DND-41 (cell line): ENCODE data around the gene ARHGEF6.

Experiments
- CTCF ChIP-seq: IDR thresholded peaks from 2 replicates; pipeline ENCODE4 v1.5.1; 2012; ENCODE audit warnings: borderline replicate concordance, low read length, moderate library complexity, mild to moderate bottlenecking; ENCODE audit not compliant: poor library complexity, severe bottlenecking; ENCODE audit errors: extremely low read depth
- EZH2 ChIP-seq: IDR thresholded peaks from 3 replicates; pipeline ENCODE4 v1.6.1; 2012; ENCODE audit warnings: borderline replicate concordance, low read depth, mild to moderate bottlenecking, moderate library complexity, low read length, inconsistent platforms; ENCODE audit not compliant: severe bottlenecking

GRCh38 chrX:136627409-136627808 lies 153.3 kb downstream of the ARHGEF6 start:
- TF ChIP-seq CTCF = no peak
- TF ChIP-seq EZH2 = no peak
